Hematopoietic multipotent progenitor cell (in vitro differentiated cells): ENCODE results near the gene IFNA4. TPM values are rescaled to one million over a fixed set of nuclear protein-coding genes. Genes with fewer than 3 reads are reported as not detected.
"Not testable (repeated sequence)": the region's sequence is repeated elsewhere in the genome, so short reads cannot be mapped to it uniquely, and the experiment has no call there.

ENCODE experiments used
- DNase-seq, 3 donors: peaks; one replicate each; pipeline ENCODE4 v3.0.0-alpha.2; 2011 to 2015; ENCODE audit warnings: low read depth in 2 of 3, low spot score in 2 of 3
- small RNA-seq: library from RNA; depleted of rRNA; stranded (forward); fragments of <200 nt; gene quantifications from one replicate; pipeline ENCODE3, GENCODE V24; 2012
- total RNA-seq: library from RNA; depleted of rRNA; stranded (reverse); fragments of >200 nt; gene quantifications from one replicate; pipeline ENCODE4 v1.2.3, GENCODE V29; 2012

IFNA4 gene
- total RNA-seq, 1 donor: not detected

GRCh38 chr9:21171351-21171750, 16.0 kb downstream of the IFNA4 start:
- no peak for DNase-seq

- DNase-seq: not testable (repeated sequence)
These were observed 20.8 kb downstream of the IFNA4 start, which contains the start of gene IFNA21 for GRCh38 chr9:21166560-21166959. Gene IFNA21 (minus strand): TSS chr9:21166660. CDS start chr9:21166612, 48 bp downstream.

DNA sequence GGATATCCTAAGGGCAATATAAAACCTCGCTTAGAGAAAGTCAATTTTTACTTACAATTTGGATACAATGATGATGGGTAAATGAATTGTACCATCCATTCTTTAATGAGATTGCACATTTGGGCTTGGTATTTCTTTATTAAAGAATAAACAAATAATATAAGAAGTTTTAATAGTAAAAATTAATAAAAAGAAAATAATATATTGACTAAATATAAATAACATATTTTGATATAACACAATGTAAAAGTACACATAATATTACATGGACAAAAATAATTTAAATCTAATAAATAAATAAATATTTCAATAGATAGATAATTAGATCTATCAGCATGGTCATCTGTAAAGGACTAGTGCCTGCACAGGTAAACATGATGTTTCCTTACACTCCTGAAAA, 21.9 kb downstream of the IFNA4 start:
- no peak for DNase-seq

DNA sequence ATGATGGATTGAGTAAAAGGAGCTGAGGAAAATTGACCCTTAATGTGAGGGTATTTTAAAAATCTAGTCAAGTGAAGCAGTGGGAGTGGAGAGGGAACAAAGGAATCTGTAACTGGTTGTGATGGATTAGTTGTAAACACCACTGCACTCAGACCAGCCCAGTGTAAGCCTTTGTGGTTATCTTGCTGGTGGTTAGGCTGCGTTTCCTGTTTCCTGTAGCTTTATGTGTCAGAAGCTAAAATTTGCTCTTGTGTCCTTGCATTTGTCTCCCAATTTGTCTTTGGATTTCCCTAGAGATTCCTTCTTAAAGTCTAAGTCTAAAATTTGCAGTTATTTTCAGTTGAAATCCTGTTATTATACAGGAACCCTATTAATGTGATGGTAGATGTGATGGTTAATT, 27.2 kb downstream of the IFNA4 start:
- peak in 1 of 3 donors; percentile 40 for DNase-seq

GRCh38 chr9:21155501-21155900, 31.9 kb downstream of the IFNA4 start:
- DNase-seq: no peak

DNA sequence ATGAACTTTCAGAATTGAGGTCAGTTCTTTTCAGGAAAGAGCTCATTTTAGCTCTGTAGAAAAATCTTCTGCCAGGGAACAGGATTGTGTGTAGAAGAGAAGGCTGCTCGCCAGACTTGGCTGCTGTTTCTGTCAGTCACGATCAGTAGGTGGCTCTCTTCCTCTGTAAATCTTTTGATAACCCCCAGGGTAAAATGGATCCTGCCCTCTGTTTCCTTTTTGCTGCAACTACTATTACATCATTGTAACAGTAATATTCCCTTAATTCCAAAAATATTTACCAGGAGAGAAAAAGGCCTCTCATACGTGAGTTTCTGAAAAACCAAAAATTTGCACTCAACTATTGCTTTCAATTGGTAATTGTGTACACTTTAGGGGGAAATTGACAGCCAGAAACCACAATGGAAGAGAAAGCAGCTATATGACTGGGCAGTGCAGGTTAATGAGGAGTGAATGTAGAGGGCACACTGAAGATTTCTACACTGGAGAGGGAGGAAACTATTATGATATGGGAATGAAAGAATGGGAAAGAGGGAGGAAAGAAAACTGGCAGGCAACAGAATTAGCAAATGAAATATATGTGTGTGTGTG, 33.3 kb downstream of the IFNA4 start:
- DNase-seq: peak in 1 of 3 donors; percentile 36

GRCh38 chr9:21153336-21154017, 33.9 kb downstream of the IFNA4 start:
- DNase-seq: no peak

GRCh38 chr9:21144603-21145002, 42.8 kb downstream of the IFNA4 start:
- no peak for DNase-seq

GRCh38 chr9:21141427-21141882, 45.9 kb downstream of the IFNA4 start, which contains the start of gene IFNW1:
Gene IFNW1 (minus strand): TSS chr9:21141832. CDS start chr9:21141570, 262 bp downstream.
- DNase-seq: no peak

GRCh38 chr9:21137020-21137419, 50.4 kb downstream of the IFNA4 start:
- no peak for DNase-seq

Small RNA genes lying within 50 kb of the gene (small RNA-seq; reads per million reads assigned to genes)
- not detected for gene RF00019

Other genes with a start within 250 kb of the IFNA4 start
- gene HACD4, start 155.9 kb downstream of the IFNA4 start, total RNA-seq: 18.9 TPM
- gene IFNB1, start 109.6 kb downstream of the IFNA4 start, total RNA-seq: under 0.01 TPM
- gene IFNW1, start 45.8 kb downstream of the IFNA4 start, total RNA-seq: not detected
- gene IFNA21, start 20.9 kb downstream of the IFNA4 start, total RNA-seq: not detected
- gene IFNA7, start 14.6 kb upstream of the IFNA4 start, total RNA-seq: not detected
- gene IFNA10, start 19.6 kb upstream of the IFNA4 start, total RNA-seq: not detected
- not detected for gene IFNA16, start 29.7 kb upstream of the IFNA4 start, total RNA-seq
- gene IFNA17, start 40.6 kb upstream of the IFNA4 start, total RNA-seq: not detected
- gene IFNA14, start 52.4 kb upstream of the IFNA4 start, total RNA-seq: not detected
- gene IFNA5, start 117.7 kb upstream of the IFNA4 start, total RNA-seq: not detected
- 22.6 TPM for gene KLHL9, start 147.8 kb upstream of the IFNA4 start, total RNA-seq
- not detected for gene IFNA6, start 163.3 kb upstream of the IFNA4 start, total RNA-seq
- not detected for gene IFNA13, start 180.5 kb upstream of the IFNA4 start, total RNA-seq
- gene IFNA2, start 197.8 kb upstream of the IFNA4 start, total RNA-seq: not detected
- not detected for gene IFNA8, start 221.5 kb upstream of the IFNA4 start, total RNA-seq